ENCODE measurements around the gene FBXL22.
"Not testable (repeated sequence)": the region's sequence is repeated elsewhere in the genome, so short reads cannot be mapped to it uniquely, and the experiment has no call there.

Gene FBXL22

DNA sequence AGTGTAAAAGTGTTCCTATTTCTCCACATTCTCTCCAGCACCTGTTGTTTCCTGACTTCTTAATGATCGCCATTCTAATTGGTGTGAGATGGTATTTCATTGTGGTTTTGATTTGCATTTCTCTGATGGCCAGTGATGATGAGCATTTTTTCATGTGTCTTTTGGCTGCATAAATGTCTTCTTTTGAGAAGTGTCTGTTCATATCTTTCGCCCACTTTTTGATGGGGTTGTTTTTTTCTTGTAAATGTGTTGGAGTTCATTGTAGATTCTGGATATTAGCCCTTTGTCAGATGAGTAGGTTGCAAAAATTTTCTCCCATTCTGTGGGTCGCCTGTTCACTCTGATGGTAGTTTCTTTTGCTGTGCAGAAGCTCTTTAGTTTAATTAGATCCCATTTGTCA is 20.4 kb downstream of the FBXL22 start:
- not testable (repeated sequence) for DNase-seq

DNA sequence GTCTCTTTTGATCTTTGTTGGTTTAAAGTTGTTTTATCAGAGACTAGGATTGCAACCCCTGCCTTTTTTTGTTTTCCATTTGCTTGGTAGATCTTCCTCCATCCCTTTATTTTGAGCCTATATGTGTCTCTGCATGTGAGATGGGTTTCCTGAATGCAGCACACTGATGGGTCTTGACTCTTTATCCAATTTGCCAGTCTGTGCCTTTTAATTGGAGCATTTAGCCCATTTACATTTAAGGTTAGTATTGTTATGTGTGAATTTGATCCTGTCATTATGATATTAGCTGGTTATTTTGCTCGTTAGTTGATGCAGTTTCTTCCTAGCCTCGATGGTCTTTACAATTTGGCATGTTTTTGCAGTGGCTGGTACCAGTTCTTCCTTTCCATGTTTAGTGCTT is 23.6 kb downstream of the FBXL22 start:
- DNase-seq = not testable (repeated sequence)

- no peak for DNase-seq
These were observed 26.2 kb downstream of the FBXL22 start for GRCh38 chr15:63623232-63623969.

- DNase-seq = no peak
These were observed 29.8 kb downstream of the FBXL22 start for GRCh38 chr15:63626955-63627354.

DNA sequence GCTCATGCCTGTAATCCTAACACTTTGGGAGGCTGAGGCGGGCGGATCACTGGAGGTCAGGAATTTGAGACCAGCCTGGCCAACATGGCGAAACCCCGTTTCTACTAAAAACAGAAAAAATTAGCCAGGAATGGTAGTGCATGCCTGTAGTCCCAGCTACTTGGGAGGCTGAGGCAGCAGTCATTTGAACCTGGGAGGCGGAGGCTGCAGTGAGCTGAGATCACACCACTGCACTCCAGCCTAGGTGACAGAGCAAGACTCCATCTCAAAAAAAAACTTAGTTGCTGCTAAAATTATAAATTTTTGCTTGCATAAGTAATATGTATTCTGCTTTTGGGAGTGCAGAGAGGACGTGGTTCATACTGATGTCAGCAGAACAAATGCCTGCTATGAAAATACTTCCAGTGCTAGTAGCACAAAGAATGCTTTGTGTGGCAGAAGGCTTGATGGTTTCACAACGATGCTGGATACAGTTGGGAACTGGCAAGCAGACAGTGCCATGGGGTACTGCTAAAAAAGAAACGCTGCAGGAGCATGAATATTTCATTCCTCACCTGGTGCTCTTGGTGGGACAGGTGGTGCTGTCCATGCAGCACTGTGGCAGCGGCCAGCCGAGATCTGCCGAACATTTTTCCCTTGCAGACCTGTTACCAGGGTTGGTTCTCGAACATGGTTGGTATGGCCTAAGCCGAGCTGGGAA is 31.1 kb downstream of the FBXL22 start:
- no peak for DNase-seq

GRCh38 chr15:63630036-63630751 is 33.0 kb downstream of the FBXL22 start:
- DNase-seq = no peak

GRCh38 chr15:63633312-63633711 is 36.1 kb downstream of the FBXL22 start:
- no peak for DNase-seq

GRCh38 chr15:63634154-63634553 is 37.0 kb downstream of the FBXL22 start:
- no peak for DNase-seq

GRCh38 chr15:63636518-63637061 is 39.4 kb downstream of the FBXL22 start:
- DNase-seq = no peak

GRCh38 chr15:63638839-63639238 is 41.7 kb downstream of the FBXL22 start:
- DNase-seq = no peak

DNA sequence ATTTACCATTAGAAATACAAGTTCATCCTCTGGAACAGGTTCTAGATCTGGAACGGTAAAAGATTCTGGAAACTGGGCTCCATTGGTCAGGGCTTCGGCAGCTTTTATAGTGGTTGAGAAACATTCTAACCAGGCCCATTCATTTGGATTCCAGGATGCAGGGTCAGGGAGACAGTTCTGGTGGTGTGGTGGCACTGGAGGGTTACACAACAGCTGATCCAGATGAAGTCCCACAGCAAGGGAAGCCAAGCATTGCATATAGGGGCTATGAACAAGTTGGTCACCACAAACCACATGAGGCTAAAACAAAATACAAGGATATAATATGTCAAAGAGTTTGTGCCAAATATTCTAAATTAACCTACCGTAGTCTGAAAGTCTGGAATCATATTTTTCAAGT is 43.0 kb downstream of the FBXL22 start:
- no peak for DNase-seq
